Body of pancreas (tissue), 4 donors: ENCODE measurements around the gene PPWD1.

Experiments
- CTCF ChIP-seq, 7 experiments: fragments of 450-650 bp in 4 of 7; fragments of 200-600 bp in 3 of 7; sonication (generic) in 3 of 7; IDR thresholded peaks; one replicate each; pipeline ENCODE4 v1.5.1; 2016 to 2019; ENCODE audit warnings: antibody characterized with exemption in 7 of 7
- POLR2A ChIP-seq, 3 donors: fragments of 450-650 bp; IDR thresholded peaks; one replicate each; pipeline ENCODE4 v1.6.1; 2016; ENCODE audit warnings: antibody characterized with exemption in 3 of 3, mild to moderate bottlenecking in 2 of 3

- TF ChIP-seq POLR2A (IDR thresholded peaks at IDR 0.05) = no peak
- no peak for TF ChIP-seq CTCF (IDR thresholded peaks at IDR 0.05)
These were observed 62.6 kb downstream of the PPWD1 start for GRCh38 chr5:65625743-65626142.
